Osteocyte (in vitro differentiated cells): Measurements from ENCODE around the gene SEMA3C. TPM values are rescaled to one million over a fixed set of nuclear protein-coding genes. Genes with fewer than 3 reads are reported as not detected.

ENCODE experiments used
- DNase-seq: peaks from one replicate; pipeline ENCODE4 v3.0.0; 2021; ENCODE audit warnings: mixed read lengths; ENCODE audit not compliant: unreplicated experiment; ENCODE audit errors: extremely low spot score
- H3K27ac Mint-ChIP-seq: one replicate; pipeline ENCODE4 v1.8.0; 2021; ENCODE audit warnings: mild to moderate bottlenecking, mixed read lengths; ENCODE audit not compliant: unreplicated experiment
- H3K27me3 Mint-ChIP-seq: one replicate; pipeline ENCODE4 v1.8.0; 2021; ENCODE audit warnings: mixed read lengths; ENCODE audit not compliant: unreplicated experiment
- H3K36me3 Mint-ChIP-seq: one replicate; pipeline ENCODE4 v1.8.0; 2021; ENCODE audit warnings: mixed read lengths; ENCODE audit not compliant: unreplicated experiment
- H3K4me1 Mint-ChIP-seq: one replicate; pipeline ENCODE4 v1.8.0; 2021; ENCODE audit warnings: mixed read lengths; ENCODE audit not compliant: unreplicated experiment
- H3K4me3 Mint-ChIP-seq: one replicate; pipeline ENCODE4 v1.8.0; 2021; ENCODE audit warnings: mild to moderate bottlenecking, moderate library complexity, mixed read lengths; ENCODE audit not compliant: unreplicated experiment
- H3K9me3 Mint-ChIP-seq: one replicate; pipeline ENCODE4 v1.8.0; 2021; ENCODE audit warnings: mixed read lengths; ENCODE audit not compliant: unreplicated experiment
- total RNA-seq: library from RNA; stranded (reverse); gene quantifications from 2 replicates; pipeline ENCODE4 v1.2.1, GENCODE V29; 2021
- TF ChIP-seq, protein P1 (sequence below): fragments of 200-600 bp; sonication (generic); IDR thresholded peaks from 2 replicates; pipeline ENCODE4 v1.5.0; 2021; ENCODE audit warnings: antibody characterized with exemption, mild to moderate bottlenecking, moderate library complexity

Gene SEMA3C
- total RNA-seq, 1 donor from 2014 or later = 74.1 TPM

DNA sequence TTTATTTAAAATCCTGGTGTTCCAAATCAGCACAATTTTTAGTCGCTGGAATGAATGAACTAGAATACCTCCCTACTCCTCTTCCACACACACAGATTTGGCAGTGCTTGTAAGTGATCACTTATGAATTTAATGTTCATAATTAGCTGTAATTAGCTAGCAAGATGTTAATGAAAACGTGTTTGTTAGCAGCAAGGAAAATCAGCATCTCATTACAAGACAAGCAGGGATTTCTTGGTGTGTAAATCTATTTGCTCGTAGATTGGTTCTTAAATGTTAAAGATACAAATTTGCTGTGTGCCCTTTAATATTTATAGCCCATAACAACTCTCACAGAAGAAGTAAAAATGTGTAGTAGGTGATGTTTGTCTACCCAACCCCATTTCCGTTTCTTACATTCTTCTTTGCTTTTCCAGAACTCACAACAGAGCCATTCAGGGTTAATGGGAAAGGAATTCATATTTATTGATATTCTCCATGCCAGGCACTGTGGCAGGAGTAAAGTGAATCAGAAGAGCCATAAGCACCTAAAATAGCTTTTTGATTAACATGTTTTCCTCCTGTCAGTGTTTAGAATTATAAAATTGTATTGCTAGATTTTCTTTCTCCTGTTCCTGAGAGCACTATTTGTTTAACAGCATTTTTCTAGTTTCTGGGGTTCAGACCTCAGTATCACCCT lies 49.6 kb downstream of the SEMA3C start:
- H3K9me3 Mint-ChIP-seq = no peaks in the 10 kb centered on the region
- H3K27ac Mint-ChIP-seq = peak overlapping the region; percentile 8
- H3K4me1 Mint-ChIP-seq = peaks cover 20% of the 10 kb centered on the region
- TF ChIP-seq, protein P1, sequence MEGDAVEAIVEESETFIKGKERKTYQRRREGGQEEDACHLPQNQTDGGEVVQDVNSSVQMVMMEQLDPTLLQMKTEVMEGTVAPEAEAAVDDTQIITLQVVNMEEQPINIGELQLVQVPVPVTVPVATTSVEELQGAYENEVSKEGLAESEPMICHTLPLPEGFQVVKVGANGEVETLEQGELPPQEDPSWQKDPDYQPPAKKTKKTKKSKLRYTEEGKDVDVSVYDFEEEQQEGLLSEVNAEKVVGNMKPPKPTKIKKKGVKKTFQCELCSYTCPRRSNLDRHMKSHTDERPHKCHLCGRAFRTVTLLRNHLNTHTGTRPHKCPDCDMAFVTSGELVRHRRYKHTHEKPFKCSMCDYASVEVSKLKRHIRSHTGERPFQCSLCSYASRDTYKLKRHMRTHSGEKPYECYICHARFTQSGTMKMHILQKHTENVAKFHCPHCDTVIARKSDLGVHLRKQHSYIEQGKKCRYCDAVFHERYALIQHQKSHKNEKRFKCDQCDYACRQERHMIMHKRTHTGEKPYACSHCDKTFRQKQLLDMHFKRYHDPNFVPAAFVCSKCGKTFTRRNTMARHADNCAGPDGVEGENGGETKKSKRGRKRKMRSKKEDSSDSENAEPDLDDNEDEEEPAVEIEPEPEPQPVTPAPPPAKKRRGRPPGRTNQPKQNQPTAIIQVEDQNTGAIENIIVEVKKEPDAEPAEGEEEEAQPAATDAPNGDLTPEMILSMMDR = no peak
- DNase-seq = no peak
- peaks cover 4% of the 10 kb centered on the region for H3K36me3 Mint-ChIP-seq
- H3K27me3 Mint-ChIP-seq = no peaks in the 10 kb centered on the region
- no peak overlapping the region for H3K4me3 Mint-ChIP-seq

DNA sequence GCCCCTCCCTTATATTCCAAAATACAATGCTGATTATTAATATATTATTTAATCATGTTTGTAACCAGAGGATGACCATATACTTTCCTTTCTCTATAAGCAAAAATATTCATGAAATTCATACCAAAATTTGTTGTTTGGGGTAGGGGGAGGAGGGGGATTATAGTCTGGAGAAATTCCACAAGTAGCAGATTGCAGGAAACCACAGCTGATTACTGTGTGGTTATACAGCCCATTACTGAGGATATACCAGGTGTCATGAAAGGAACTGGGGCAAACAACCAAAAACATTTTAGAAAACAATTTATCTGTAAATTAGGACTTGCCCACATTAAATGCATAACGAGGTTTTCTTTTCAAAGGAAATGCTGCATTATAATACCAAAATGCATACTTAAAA lies 50.3 kb downstream of the SEMA3C start:
- Mint-ChIP-seq H3K36me3 (peaks cover 1% of the 10 kb centered on the region), H3K4me3 (no peak overlapping the region), H3K4me1 (peaks cover 20% of the 10 kb centered on the region), H3K9me3 (no peaks in the 10 kb centered on the region), H3K27me3 (no peaks in the 10 kb centered on the region), H3K27ac (no peak overlapping the region)
- no peak for DNase-seq
- TF ChIP-seq, protein P1 = no peak

DNA sequence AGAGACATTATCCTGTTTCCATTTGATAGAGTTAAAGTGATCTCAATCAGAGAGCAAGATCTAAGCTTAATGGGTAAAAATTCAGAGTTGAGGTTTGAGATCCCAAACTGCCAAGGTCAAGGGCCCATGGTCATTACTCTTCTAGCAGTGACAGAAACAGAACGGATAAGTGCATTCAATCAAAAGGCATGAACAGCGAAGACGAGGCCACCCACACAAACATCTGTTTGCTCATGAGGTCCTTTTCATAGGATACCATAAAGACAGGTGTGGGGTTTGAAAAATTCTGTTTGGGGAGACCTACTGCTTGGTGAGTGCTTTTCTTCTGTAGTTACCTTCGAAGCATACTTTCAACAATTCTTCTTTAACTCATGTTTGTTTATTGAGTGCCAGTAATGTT lies 58.3 kb downstream of the SEMA3C start:
- peaks cover 6% of the 10 kb centered on the region for H3K36me3 Mint-ChIP-seq
- peaks cover 11% of the 10 kb centered on the region for H3K9me3 Mint-ChIP-seq
- no peaks in the 10 kb centered on the region for H3K27me3 Mint-ChIP-seq
- H3K27ac Mint-ChIP-seq = no peak overlapping the region
- TF ChIP-seq, protein P1 = no peak
- peaks cover 25% of the 10 kb centered on the region for H3K4me1 Mint-ChIP-seq
- no peak overlapping the region for H3K4me3 Mint-ChIP-seq
- DNase-seq = no peak

DNA sequence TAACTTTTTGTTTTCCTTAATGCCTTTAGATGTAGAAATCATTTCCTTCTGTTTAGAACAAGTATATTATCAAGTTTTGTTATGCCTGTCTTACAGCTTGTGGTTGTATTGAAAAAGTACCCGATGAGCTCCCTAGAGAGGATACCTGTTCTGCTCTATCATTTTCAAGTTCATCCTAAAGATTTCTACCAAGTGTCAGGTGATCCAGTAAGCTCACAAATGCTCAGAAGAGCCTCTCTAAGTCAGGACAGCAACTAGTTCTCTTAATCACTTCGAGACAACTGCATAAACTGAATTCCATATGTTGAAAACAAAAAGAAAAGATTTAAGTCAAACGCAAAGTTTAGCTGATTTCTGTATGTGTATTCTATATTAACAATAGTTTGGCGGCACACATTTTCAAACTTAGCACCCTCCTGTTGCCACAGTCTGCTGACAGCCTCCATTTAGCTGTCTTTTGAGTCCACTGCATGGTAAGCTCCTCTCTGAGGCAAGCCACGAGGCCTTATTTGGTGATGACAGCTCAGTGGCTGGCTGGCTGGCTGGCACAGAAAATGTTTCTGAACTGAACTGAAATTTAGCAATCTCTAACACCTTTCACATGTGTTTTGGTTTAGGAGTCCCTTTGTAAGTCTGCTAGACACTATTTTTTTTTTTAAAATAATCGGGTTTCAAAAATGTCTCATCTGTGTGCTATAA lies 59.4 kb downstream of the SEMA3C start:
- Mint-ChIP-seq H3K27ac (peak overlapping the region; percentile 19), H3K9me3 (peaks cover 11% of the 10 kb centered on the region), H3K36me3 (peaks cover 6% of the 10 kb centered on the region)

More for the DNA sequence above, 59.4 kb downstream of the SEMA3C start:
- DNase-seq = no peak
- Mint-ChIP-seq H3K4me1 (peaks cover 25% of the 10 kb centered on the region), H3K27me3 (no peaks in the 10 kb centered on the region), H3K4me3 (no peak overlapping the region)
- TF ChIP-seq, protein P1 = no peak
